IMR-90 (cell line): ENCODE measurements around the gene PMS1. TPM values are rescaled to one million over a fixed set of nuclear protein-coding genes. Genes with fewer than 3 reads are reported as not detected.

Experiments used
- ATAC-seq: fragments of 200-7000 bp; cut with Tn5 transposase; 2 replicates; pipeline ENCODE4 v1.9.1; 2020; ENCODE audit warnings: low read depth, mild to moderate bottlenecking, moderate library complexity
- BruUV-seq: library from RNA; stranded (reverse); fragments of 400-500 nt; replicated peaks from 2 replicates; lab custom pipeline; 2021; lab: Mats Ljungman, UMichigan
- CTCF ChIA-PET: fragments of 300-600 bp; formaldehyde crosslinking; extraction: SDS; loops from one replicate; lab custom pipeline; 2021; ENCODE audit warnings: antibody characterized with exemption; lab: Yijun Ruan, JAX
- POLR2A ChIA-PET: fragments of 300-600 bp; sonication (Branson Sonifier 250); formaldehyde crosslinking; loops from one replicate; lab custom pipeline; 2022; ENCODE audit warnings: antibody characterized with exemption; ENCODE audit not compliant: unreplicated experiment; lab: Charles Lee
- DNase-seq: peaks from one replicate; pipeline ENCODE4 v3.0.0; 2013
- H2AFZ ChIP-seq: replicated peaks from 2 replicates; pipeline ENCODE3; 2013; ENCODE audit warnings: low read length, mild to moderate bottlenecking; ENCODE audit not compliant: poor library complexity
- H2AK5ac ChIP-seq: 2 replicates; pipeline ENCODE4 v1.6.1; 2013; ENCODE audit warnings: low read depth, low read length, inconsistent platforms
- H2AK9ac ChIP-seq: replicated peaks from 2 replicates; pipeline ENCODE3; 2013; ENCODE audit warnings: mild to moderate bottlenecking, low read depth, low read length, moderate library complexity; ENCODE audit not compliant: poor library complexity
- H2BK120ac ChIP-seq: 2 replicates; pipeline ENCODE4 v1.6.1; 2013; ENCODE audit warnings: low read depth, low read length, inconsistent platforms
- H2BK15ac ChIP-seq: 3 replicates; pipeline ENCODE4 v1.6.1; 2013; ENCODE audit warnings: low read depth, low read length, inconsistent platforms
- H2BK20ac ChIP-seq: 2 replicates; pipeline ENCODE4 v1.6.1; 2013; ENCODE audit warnings: low read depth, mild to moderate bottlenecking, inconsistent platforms, low read length, moderate library complexity
- H2BK5ac ChIP-seq: 2 replicates; pipeline ENCODE4 v1.6.1; 2013; ENCODE audit warnings: mild to moderate bottlenecking, low read depth, low read length, inconsistent platforms; ENCODE audit not compliant: poor library complexity, severe bottlenecking
- H3K14ac ChIP-seq: replicated peaks from 2 replicates; pipeline ENCODE4 v1.6.1; 2013; ENCODE audit warnings: low read depth, low read length, inconsistent platforms
- H3K18ac ChIP-seq: 2 replicates; pipeline ENCODE4 v1.6.1; 2013; ENCODE audit warnings: low read depth, low read length, control low read depth
- H3K23ac ChIP-seq: 2 replicates; pipeline ENCODE4 v1.6.1; 2013; ENCODE audit warnings: low read depth, low read length, inconsistent platforms
- H3K27ac ChIP-seq: 2 replicates; pipeline ENCODE4 v1.5.1; 2013; ENCODE audit warnings: mild to moderate bottlenecking, control low read depth, low read length; ENCODE audit not compliant: insufficient read depth
- H3K27me3 ChIP-seq: 2 replicates; pipeline ENCODE4 v1.6.1; 2013; ENCODE audit warnings: low read length; ENCODE audit not compliant: control insufficient read depth, insufficient read depth
- H3K36me3 ChIP-seq: 2 replicates; pipeline ENCODE4 v1.6.1; 2013; ENCODE audit warnings: low read length, mixed read lengths; ENCODE audit not compliant: control insufficient read depth, insufficient read depth
- H3K4ac ChIP-seq: 2 replicates; pipeline ENCODE4 v1.6.1; 2013; ENCODE audit warnings: low read depth, low read length, inconsistent platforms
- H3K4me1 ChIP-seq: 2 replicates; pipeline ENCODE4 v1.6.1; 2013; ENCODE audit warnings: low read length, mixed read lengths; ENCODE audit not compliant: control insufficient read depth, insufficient read depth
- H3K4me2 ChIP-seq: 2 replicates; pipeline ENCODE4 v1.6.1; 2013; ENCODE audit warnings: low read depth, mild to moderate bottlenecking, control low read depth, low read length, moderate library complexity
- H3K4me3 ChIP-seq: 2 replicates; pipeline ENCODE4 v1.5.1; 2013; ENCODE audit warnings: low read depth, mild to moderate bottlenecking, control low read depth, low read length, moderate library complexity; ENCODE audit not compliant: insufficient read depth
- H3K56ac ChIP-seq: 2 replicates; pipeline ENCODE4 v1.6.1; 2013; ENCODE audit warnings: low read length, inconsistent platforms; ENCODE audit not compliant: insufficient read depth; ENCODE audit errors: extremely low read depth
- H3K79me1 ChIP-seq, 2 experiments: 2 replicates each; pipeline ENCODE4 v1.6.1; 2013; ENCODE audit warnings: low read length in 2 of 2, inconsistent platforms in 1 of 2, low read depth in 1 of 2
- H3K9ac ChIP-seq: 2 replicates; pipeline ENCODE4 v1.6.1; 2013; ENCODE audit warnings: low read depth, low read length, control low read depth
- H3K9me1 ChIP-seq: 2 replicates; pipeline ENCODE4 v1.6.1; 2013; ENCODE audit warnings: low read length, inconsistent platforms; ENCODE audit not compliant: insufficient read depth
- H3K9me3 ChIP-seq: 2 replicates; pipeline ENCODE4 v1.6.1; 2013; ENCODE audit warnings: low read length; ENCODE audit not compliant: control insufficient read depth, insufficient read depth
- H4K20me1 ChIP-seq: 2 replicates; pipeline ENCODE4 v1.6.1; 2013; ENCODE audit warnings: low read length, inconsistent platforms; ENCODE audit not compliant: insufficient read depth
- H4K5ac ChIP-seq: 2 replicates; pipeline ENCODE4 v1.6.1; 2013; ENCODE audit warnings: mild to moderate bottlenecking, low read depth, low read length, control low read depth
- H4K8ac ChIP-seq, 2 experiments: 2 replicates each; pipeline ENCODE4 v1.6.1; 2013; ENCODE audit warnings: low read depth in 2 of 2, low read length in 2 of 2, control low read depth in 1 of 2, inconsistent platforms in 1 of 2
- H4K91ac ChIP-seq: 2 replicates; pipeline ENCODE4 v1.6.1; 2013; ENCODE audit warnings: low read depth, low read length, inconsistent platforms; ENCODE audit not compliant: insufficient read depth
- BHLHE40 ChIP-seq: fragments of 150-350 bp; IDR thresholded peaks from 2 replicates; pipeline ENCODE4 v1.6.1; 2016; ENCODE audit warnings: mild to moderate bottlenecking, low read depth, low read length
- CEBPB ChIP-seq: IDR thresholded peaks from 2 replicates; pipeline ENCODE4 v1.6.1; 2012; ENCODE audit warnings: low read depth, low read length, improper control_type of control experiment
- CHD1 ChIP-seq: IDR thresholded peaks from 2 replicates; pipeline ENCODE4 v1.6.1; 2012; ENCODE audit warnings: low read depth, low read length, improper control_type of control experiment
- FOS ChIP-seq: fragments of 150-350 bp; IDR thresholded peaks from 2 replicates; pipeline ENCODE4 v1.6.1; 2016; ENCODE audit warnings: low read depth, low read length
- MAFK ChIP-seq: IDR thresholded peaks from 2 replicates; pipeline ENCODE4 v1.6.1; 2012; ENCODE audit warnings: low read depth, low read length, improper control_type of control experiment
- MAZ ChIP-seq: IDR thresholded peaks from 2 replicates; pipeline ENCODE4 v1.6.1; 2012; ENCODE audit warnings: low read depth, mild to moderate bottlenecking, low read length, improper control_type of control experiment, moderate library complexity, borderline replicate concordance
- MXI1 ChIP-seq: IDR thresholded peaks from 2 replicates; pipeline ENCODE4 v1.6.1; 2012; ENCODE audit warnings: low read depth, mild to moderate bottlenecking, low read length, moderate library complexity, borderline replicate concordance
- NFE2L2 ChIP-seq: fragments of 150-350 bp; IDR thresholded peaks from 2 replicates; pipeline ENCODE4 v1.6.1; 2016; ENCODE audit warnings: low read depth, mild to moderate bottlenecking, low read length
- POLR2A ChIP-seq: IDR thresholded peaks from 2 replicates; pipeline ENCODE4 v1.6.1; 2012; ENCODE audit warnings: mild to moderate bottlenecking, low read depth, low read length
- RAD21 ChIP-seq: IDR thresholded peaks from 2 replicates; pipeline ENCODE4 v1.6.1; 2012; ENCODE audit warnings: low read length, improper control_type of control experiment
- RCOR1 ChIP-seq: IDR thresholded peaks from 2 replicates; pipeline ENCODE4 v1.6.1; 2012; ENCODE audit warnings: mild to moderate bottlenecking, low read length, improper control_type of control experiment; ENCODE audit not compliant: insufficient replicate concordance
- RFX5 ChIP-seq: IDR thresholded peaks from 2 replicates; pipeline ENCODE4 v1.8.0; 2012; ENCODE audit warnings: low read depth, mild to moderate bottlenecking, low read length, moderate library complexity
- SMC3 ChIP-seq: fragments of 150-350 bp; IDR thresholded peaks from 2 replicates; pipeline ENCODE4 v1.6.1; 2016; ENCODE audit warnings: low read depth, mild to moderate bottlenecking, antibody characterized with exemption, low read length, moderate library complexity
- WGBS, 2 experiments: methylation state at CpG; one replicate each; pipeline versions ENCODE4 v1.1.5 to v1.1.7; 2013; ENCODE audit warnings: missing lambda C conversion rate in 2 of 2; ENCODE audit not compliant: insufficient read length in 1 of 2; ENCODE audit errors: extremely low coverage in 2 of 2; 5-methylcytosine and 5-hydroxymethylcytosine counted together
- dilution Hi-C: fragments of 300-500 bp; cut with HindIII; formaldehyde crosslinking; loops from one replicate; pipeline ENCODE4 v1.14.3; 2018; ENCODE audit warnings: low sequenced_read_pairs; ENCODE audit not compliant: unreplicated experiment
- in situ Hi-C: fragments of 300-500 bp; cut with MboI; formaldehyde crosslinking; loops from 3 replicates; pipeline ENCODE4 v1.14.3; 2019; ENCODE audit warnings: low sequenced_read_pairs, inconsistent platforms, mixed read lengths
- intact Hi-C: fragments of 100-400 bp; cut with micrococcal nuclease; formaldehyde crosslinking; loops from 2 replicates; pipeline ENCODE4 v1.10.0; 2022
- polyA plus RNA-seq, 3 experiments: library from polyadenylated mRNA; depleted of rRNA; stranded (reverse); fragments of >200 nt; gene quantifications; 2 replicates each; pipeline ENCODE4 v1.2.3, GENCODE V29; 2012; ENCODE audit warnings: low replicate concordance in 1 of 3
- total RNA-seq: library from RNA; depleted of rRNA; stranded (reverse); fragments of >200 nt; gene quantifications from 2 replicates; pipeline ENCODE4 v1.2.3, GENCODE V29; 2012
- TF ChIP-seq, protein P1 (sequence below): fragments of 150-350 bp; IDR thresholded peaks from 2 replicates; pipeline ENCODE4 v1.6.1; 2017; ENCODE audit warnings: mild to moderate bottlenecking, antibody characterized with exemption, low read length, low read depth
- TF ChIP-seq, protein P2 (sequence below): conservative IDR thresholded peaks from 2 replicates; pipeline ENCODE4 v1.5.1; 2012; ENCODE audit warnings: mild to moderate bottlenecking, low read depth, low read length, improper control_type of control experiment
- TF ChIP-seq, protein P3 (sequence below): fragments of 150-350 bp; IDR thresholded peaks from 2 replicates; pipeline ENCODE4 v1.6.1; 2016; ENCODE audit warnings: low read depth, mild to moderate bottlenecking, low read length, moderate library complexity, borderline replicate concordance

PMS1 gene
- total and polyA plus RNA-seq, 2 of the 4 experiments (the other 2 are of a cell fraction), result 8.1 to 10.6 TPM

DNA sequence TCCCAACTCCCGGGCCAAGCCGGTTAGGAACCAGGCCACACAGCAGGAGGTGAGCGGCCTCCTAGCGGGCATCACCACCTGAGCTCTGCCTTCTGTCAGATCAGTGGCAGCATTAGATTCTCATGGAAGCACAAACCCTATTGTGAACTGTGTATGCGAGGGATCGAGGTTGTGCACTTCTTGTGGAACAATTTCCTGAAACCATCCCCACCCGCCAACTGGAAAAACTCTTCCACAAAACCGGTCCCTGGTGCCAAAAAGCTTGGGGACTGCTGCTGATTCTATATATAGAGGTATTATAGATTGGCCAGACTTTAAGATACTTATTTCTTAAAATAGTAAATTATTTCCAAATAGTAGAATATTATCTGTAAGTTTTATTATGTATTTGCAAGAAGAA, 89.4 kb downstream of the PMS1 start:
- no peak overlapping the region for H3K56ac ChIP-seq
- H3K4ac ChIP-seq, result no peak overlapping the region
- H3K27me3 ChIP-seq, result no peaks in the 10 kb centered on the region
- H3K9me1 ChIP-seq, result no peaks in the 10 kb centered on the region
- H2BK20ac ChIP-seq, result no peak overlapping the region
- H2BK5ac ChIP-seq, result no peak overlapping the region
- BruUV-seq, result no TSS peak
- no peak overlapping the region for H2AK9ac ChIP-seq
- no peaks in the 10 kb centered on the region for H4K20me1 ChIP-seq
- no peak overlapping the region for H3K4me2 ChIP-seq
- H4K91ac ChIP-seq, result no peak overlapping the region
- no peak overlapping the region for H2AK5ac ChIP-seq
- ATAC-seq, result no peak
- H3K4me1 ChIP-seq, result no peaks in the 10 kb centered on the region
- H3K36me3 ChIP-seq, result peaks cover 2% of the 10 kb centered on the region; the same call in 1 of the 2 replicates
- 80% methylated on average over 1 of the region's 8 CpGs; no CpG with 5 or more reads in 1 of the 2 experiments for WGBS, 2 experiments
- ChIA-PET CTCF (no interaction called here), POLR2A (no interaction called here)
- no peak overlapping the region for H3K27ac ChIP-seq
- H4K8ac ChIP-seq, result no peak overlapping the region
- no peak overlapping the region for H3K23ac ChIP-seq
- H3K9me3 ChIP-seq, result no peaks in the 10 kb centered on the region
- no peak overlapping the region for H2AFZ ChIP-seq
- no peak overlapping the region for H3K9ac ChIP-seq
- H3K4me3 ChIP-seq, result no peak overlapping the region
- in situ Hi-C loops, result no loop called here
- no peak overlapping the region for H3K18ac ChIP-seq
- no peaks in the 10 kb centered on the region for H3K79me1 ChIP-seq
- no peak overlapping the region for H2BK15ac ChIP-seq
- DNase-seq, result no peak
- dilution Hi-C loops, result no loop called here
- TF ChIP-seq NFE2L2 (no peak), RAD21 (no peak), BHLHE40 (no peak), MXI1 (no peak), MAFK (no peak), CEBPB (no peak), CHD1 (no peak), FOS (no peak), RFX5 (no peak), MAZ (no peak), RCOR1 (no peak), POLR2A (no peak), SMC3 (no peak)
- TF ChIP-seq, protein P1, sequence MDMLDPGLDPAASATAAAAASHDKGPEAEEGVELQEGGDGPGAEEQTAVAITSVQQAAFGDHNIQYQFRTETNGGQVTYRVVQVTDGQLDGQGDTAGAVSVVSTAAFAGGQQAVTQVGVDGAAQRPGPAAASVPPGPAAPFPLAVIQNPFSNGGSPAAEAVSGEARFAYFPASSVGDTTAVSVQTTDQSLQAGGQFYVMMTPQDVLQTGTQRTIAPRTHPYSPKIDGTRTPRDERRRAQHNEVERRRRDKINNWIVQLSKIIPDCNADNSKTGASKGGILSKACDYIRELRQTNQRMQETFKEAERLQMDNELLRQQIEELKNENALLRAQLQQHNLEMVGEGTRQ, result no peak
- TF ChIP-seq, protein P2, sequence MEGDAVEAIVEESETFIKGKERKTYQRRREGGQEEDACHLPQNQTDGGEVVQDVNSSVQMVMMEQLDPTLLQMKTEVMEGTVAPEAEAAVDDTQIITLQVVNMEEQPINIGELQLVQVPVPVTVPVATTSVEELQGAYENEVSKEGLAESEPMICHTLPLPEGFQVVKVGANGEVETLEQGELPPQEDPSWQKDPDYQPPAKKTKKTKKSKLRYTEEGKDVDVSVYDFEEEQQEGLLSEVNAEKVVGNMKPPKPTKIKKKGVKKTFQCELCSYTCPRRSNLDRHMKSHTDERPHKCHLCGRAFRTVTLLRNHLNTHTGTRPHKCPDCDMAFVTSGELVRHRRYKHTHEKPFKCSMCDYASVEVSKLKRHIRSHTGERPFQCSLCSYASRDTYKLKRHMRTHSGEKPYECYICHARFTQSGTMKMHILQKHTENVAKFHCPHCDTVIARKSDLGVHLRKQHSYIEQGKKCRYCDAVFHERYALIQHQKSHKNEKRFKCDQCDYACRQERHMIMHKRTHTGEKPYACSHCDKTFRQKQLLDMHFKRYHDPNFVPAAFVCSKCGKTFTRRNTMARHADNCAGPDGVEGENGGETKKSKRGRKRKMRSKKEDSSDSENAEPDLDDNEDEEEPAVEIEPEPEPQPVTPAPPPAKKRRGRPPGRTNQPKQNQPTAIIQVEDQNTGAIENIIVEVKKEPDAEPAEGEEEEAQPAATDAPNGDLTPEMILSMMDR, result no peak
- TF ChIP-seq, protein P3, sequence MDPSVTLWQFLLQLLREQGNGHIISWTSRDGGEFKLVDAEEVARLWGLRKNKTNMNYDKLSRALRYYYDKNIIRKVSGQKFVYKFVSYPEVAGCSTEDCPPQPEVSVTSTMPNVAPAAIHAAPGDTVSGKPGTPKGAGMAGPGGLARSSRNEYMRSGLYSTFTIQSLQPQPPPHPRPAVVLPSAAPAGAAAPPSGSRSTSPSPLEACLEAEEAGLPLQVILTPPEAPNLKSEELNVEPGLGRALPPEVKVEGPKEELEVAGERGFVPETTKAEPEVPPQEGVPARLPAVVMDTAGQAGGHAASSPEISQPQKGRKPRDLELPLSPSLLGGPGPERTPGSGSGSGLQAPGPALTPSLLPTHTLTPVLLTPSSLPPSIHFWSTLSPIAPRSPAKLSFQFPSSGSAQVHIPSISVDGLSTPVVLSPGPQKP, result no peak
- intact Hi-C loops, result no loop called here
- no peak overlapping the region for H2BK120ac ChIP-seq
- no peak overlapping the region for H4K5ac ChIP-seq
- H3K14ac ChIP-seq, result no peak overlapping the region
